GM19239 (cell line): Measurements from ENCODE around the gene VPS39.
"Not testable (repeated sequence)": the region's sequence is repeated elsewhere in the genome, so short reads cannot be mapped to it uniquely, and the experiment has no call there.

Experiments
- DNase-seq: peaks from one replicate; pipeline ENCODE4 v3.0.0; 2011; ENCODE audit warnings: low spot score; ENCODE audit not compliant: insufficient read length
- FAIRE-seq: peaks from 2 replicates; lab custom pipeline; 2011; peaks lifted over from hg19 to GRCh38; lab: Jason Lieb, UNC

The VPS39 gene

GRCh38 chr15:42207674-42208579 lies at the start of gene VPS39:
Gene VPS39, minus strand, starts transcription at chr15:42208304. Its CDS starts 151 bp downstream, at chr15:42208153.
- DNase-seq (peak; percentile 69), FAIRE-seq (peak; percentile 94)

- FAIRE-seq: no peak
- DNase-seq: no peak
These were observed 45.2 kb upstream of the VPS39 start for GRCh38 chr15:42253300-42253699.

GRCh38 chr15:42240823-42241222 lies 32.7 kb upstream of the VPS39 start:
- no peak for FAIRE-seq
- no peak for DNase-seq

DNA sequence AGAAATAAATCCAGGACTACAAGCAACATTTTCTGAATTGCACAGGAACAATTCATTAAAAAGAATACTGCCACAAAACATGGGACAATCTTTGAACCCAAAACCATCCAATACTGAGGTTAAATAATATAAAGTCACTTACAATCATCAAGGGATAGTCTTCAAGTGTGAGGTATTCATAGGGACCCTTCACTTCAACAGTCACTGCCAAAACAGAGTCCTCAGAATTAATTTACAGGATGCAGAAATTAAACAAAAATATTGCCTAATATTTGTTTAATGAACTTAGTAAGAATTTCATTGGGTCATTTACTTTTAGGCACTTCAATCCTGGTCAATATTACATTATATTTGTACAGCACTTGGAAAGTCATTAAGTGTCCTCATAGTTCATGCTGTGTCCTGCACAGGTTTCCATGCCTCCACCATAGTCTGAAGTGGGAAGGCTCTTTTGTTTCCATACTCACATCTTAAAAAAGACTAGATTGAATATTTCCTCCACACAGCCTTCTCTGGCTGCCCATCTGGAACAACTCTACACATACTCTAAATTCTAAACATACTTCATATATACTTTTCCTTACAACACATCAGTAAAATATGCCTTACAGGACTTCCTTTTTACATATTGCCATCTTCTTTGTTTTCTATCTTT lies 31.6 kb upstream of the VPS39 start:
- no peak for DNase-seq
- FAIRE-seq: no peak

DNA sequence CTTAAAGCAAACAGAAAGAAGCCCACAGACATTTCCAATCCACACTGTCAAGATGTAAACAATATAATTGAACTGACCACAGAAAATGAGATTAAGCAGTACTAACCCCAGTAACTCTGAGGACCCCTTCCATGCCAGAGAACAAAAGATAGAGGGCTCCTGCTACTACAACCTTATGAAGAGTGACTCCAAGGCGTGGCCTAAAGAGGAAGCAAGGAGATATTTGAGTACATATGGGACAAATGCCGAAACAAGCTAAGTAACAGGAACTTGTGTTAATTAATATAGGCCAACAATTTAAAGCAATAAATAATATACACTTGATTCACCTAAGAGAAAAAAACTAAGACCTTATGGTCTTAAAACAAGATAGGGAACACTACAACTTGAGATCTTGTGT lies 25.0 kb upstream of the VPS39 start:
- DNase-seq (no peak), FAIRE-seq (no peak)

DNA sequence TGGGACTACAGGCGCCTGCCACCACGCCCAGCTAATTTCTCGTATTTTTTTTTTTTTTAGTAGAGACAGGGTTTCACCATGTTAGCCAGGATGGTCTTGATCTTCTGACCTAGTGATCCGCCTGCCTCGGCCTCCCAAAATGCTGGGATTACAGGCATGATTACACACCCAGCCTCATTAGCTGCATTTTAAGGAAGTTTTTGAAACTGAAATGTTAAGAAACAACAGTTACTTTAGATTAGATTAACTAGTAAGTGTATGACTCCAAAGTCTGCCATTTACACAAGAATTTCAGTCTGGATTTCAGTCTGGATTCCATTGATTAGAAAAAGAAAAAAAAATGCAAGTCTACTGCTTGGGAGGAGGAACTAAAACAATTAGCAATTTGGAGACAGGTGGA lies 24.5 kb upstream of the VPS39 start:
- DNase-seq: no peak
- no peak for FAIRE-seq

DNA sequence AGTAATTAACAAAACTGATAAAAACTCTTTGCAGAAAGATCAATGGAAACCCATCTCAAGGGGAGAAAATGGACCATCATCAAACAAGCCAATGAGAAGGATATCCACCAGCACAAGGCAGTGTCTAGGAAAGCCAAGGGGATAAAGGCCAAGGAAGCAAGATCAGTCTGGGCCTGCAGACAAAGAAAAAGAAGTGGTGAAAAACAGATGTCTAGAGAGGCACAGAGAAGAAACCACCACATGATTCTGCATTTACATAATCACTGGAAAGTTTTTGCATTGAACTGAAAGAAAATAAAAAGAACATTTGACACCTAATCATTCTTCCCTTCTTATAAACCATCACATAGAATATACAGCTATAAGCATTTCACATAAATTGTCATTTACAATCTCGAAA lies 23.0 kb upstream of the VPS39 start:
- DNase-seq (no peak), FAIRE-seq (no peak)

- not testable (repeated sequence) for FAIRE-seq, DNase-seq
These were observed 20.9 kb upstream of the VPS39 start for GRCh38 chr15:42228981-42229380.

DNA sequence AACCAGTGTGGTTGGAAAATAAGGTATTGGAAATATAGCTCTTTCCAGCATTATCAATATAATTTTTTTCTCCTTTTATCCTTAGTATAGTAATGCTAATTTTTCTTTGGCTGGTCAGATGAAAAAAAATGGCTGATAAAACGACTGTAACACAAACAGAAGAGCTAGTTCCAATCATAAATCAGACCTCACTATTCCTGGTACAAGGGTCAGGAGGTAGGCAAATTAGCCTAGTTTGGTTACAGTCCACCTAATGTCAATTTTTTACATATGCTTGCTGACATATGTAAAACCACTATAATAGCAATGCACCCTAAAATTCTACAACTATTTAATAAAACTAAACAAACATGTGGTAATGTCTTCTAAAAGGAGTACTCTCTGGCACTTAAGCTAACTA lies 19.9 kb upstream of the VPS39 start:
- no peak for FAIRE-seq
- DNase-seq: no peak

DNA sequence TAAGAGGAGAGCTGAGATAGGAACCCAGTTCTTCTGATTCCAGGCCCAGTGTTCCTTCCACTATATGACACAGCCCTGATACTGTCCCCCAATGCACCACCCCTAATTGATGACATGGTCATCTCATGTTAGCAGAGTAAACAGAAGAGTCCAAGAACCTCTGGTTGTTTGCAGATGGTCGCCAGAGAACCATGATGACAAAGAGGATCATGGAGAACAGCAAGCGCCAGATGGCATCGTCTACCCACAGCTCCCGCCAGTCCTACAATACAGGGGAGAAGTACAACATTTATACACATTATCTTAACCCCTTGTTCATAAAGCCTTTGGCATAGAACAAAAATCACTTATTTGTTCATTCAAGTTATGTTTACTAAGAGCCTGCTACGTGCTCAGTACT lies 18.5 kb upstream of the VPS39 start:
- no peak for DNase-seq
- no peak for FAIRE-seq

- FAIRE-seq (no peak), DNase-seq (no peak)
These were observed 12.1 kb upstream of the VPS39 start for GRCh38 chr15:42220216-42220615.

DNA sequence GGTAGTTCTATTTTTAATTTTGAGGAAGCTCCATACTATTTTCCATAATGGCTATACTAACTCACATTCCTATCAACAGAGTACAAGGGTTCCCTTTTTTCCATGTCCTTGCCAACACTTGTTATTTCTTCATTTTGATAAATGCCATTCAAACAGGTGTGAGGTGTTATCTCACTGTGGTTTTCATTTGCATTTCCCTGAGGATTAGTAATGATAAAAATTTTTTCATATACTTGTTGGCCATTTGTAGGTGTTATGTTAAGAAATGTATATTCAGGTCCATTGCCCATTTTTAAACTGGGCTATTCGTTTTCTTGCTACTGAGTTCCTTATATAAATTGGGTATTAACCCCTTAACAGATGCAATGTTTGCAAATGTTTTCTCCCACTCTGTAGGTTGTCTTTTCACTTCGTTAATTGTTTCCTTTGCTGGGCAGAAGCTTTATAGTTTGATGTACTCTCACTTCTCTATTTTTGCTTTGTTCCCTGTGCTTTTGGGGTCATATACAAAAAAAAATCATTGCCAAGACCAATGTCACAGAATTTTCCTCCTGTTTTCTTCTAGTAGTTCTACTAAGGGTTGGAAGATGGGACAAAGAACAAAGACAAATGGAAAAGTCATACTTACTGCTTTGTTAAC lies 11.0 kb upstream of the VPS39 start:
- peak; percentile 84 for FAIRE-seq
- DNase-seq: no peak

DNA sequence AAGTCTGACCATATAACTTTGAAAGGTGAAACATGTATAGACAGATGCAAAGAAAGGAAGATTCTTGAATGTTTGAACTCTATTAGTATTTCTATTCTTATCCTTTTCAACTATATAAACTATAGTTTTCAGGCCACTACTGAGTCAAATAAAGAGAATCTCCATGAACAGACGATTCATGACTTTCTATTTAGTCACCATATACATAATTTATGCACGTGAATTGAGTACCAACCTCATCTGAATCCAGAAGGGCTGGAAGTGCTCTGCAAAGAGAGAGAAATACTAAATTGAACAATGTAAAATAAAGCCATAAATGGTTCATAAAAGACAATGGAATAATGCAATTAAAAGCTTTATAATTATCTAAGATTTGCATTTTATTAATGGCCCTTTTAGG lies 9.5 kb upstream of the VPS39 start:
- no peak for FAIRE-seq
- DNase-seq: no peak

DNA sequence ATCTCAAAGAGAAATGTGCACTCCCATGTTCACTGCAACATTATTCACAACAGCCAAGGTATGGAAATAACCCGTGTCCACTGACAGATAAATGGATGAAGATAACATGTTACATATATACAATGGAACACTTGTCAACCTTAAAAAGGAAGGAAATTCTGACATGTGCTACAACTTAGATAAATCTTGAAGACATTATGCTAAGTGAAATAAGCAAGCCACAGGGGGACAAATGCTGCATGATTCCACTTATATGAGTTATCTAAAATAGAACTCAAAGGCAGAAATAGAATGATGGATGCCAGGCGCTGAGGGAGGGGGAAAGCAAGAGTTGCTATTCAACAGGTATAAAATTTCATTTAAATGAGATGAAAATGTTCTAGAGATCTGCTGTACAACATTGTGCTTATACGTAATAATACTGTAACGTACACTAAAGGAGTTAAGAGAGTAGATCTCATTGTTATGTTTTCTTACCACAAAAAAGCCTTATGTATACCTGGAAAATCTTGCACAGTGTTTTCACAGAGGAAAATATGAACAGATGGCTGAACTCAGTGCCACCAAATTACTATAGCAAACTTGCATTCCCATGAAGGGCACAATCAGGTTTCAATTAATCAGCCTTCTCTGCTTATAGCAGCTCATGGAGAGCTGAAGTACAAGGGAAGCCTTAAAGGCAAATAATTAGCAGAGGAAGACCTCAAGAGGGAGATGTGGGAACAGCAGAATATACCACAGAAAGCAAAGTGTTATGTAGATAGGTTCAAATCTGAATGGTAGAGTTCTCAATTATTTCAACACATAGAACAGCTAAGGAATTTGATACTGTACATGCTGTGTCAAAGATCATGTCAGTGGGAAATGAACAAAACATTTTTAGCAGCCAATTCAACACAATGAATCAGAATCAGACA lies 8.1 kb upstream of the VPS39 start:
- FAIRE-seq (no peak), DNase-seq (no peak)

DNA sequence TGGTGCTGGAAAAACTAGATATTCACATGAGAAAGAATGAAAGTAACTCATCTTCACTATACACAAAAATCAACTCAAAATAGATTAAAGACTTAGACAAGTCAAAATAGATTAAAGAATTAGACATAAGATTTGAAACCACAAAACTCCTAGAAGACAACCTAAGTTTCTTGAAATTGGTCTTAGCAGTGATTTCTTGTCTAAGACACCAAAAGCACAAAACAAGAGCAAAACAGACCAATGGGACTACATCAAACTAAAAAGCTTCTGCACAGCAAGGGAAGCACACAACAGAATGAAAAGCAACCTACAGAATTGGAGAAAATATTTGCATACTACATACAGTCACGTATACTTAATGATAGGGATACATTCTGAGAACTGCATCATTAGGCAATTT lies 6.5 kb upstream of the VPS39 start:
- FAIRE-seq: no peak
- DNase-seq: no peak

GRCh38 chr15:42213511-42213910 lies 5.4 kb upstream of the VPS39 start:
- no peak for FAIRE-seq
- no peak for DNase-seq

- DNase-seq: no peak
These were observed 2.6 kb upstream of the VPS39 start for GRCh38 chr15:42210696-42211095.

DNA sequence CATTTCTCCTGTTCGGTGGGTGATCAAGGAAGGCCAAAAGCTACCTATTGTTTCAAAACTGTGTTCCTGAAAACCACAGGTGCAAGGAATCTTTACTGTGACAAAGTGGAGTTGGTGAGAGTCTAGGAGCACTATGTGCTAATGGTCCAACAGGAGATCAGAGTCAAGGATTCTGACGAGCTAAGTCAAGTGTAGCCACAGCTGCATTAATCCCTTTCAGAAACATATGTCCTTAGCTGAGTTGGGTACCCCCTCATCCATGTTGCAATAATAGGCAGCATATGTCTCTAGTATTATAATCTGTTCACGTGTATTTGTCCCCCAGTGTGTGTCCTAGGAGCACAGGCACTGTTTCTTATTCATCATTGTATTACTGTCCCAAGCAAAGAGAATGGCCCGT lies 1.7 kb downstream of the VPS39 start:
- no peak for FAIRE-seq
- DNase-seq: no peak

More at GRCh38 chr15:42210696-42211095, 2.6 kb upstream of the VPS39 start:
- FAIRE-seq: no peak

DNA sequence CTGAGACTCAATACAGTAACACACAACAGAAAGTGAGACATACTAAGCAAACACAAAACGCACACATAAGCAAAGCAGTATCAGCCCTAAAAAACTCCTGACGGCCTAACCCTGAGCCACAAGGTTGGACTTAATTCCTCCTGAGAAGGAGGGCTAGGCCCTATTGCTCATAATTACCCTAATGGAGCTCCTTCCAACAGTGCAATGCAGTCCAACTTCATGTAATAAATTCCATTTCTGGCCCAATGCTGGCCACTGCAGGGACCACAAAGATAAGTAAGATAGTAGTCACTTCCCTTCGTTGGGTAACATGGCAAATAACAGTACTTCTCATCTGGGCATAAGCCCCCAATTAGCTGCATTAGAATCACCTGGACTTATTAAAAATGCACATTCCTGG lies 4.2 kb downstream of the VPS39 start:
- no peak for DNase-seq
- no peak for FAIRE-seq

DNA sequence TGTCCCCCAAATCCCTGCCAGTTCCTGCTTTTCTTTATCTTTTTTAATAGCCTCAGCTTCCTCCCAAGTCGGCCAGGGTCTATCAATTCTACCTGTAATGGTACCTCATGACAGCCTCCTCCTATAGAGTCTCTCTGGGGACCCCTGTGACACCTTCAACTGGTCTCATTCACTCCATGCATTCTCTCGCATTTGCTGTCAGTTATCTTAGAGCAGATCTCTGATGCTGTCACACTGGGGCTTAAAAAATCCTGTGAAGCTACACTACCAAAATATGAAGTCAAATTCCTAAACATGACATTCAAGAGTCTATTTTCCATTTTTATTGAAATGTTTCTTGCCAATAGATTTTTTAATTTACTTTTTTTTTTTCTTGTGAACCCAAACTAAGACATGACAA lies 5.5 kb downstream of the VPS39 start:
- FAIRE-seq: no peak

More for the DNA sequence above, 5.5 kb downstream of the VPS39 start:
- no peak for DNase-seq
